Astrocyte (in vitro differentiated cells and primary cell): ENCODE measurements around the gene TIMM10B. TPM values are rescaled to one million over a fixed set of nuclear protein-coding genes. Genes with fewer than 3 reads are reported as not detected.

Experiments used
- DNase-seq: peaks from one replicate; pipeline ENCODE4 v3.0.0-alpha.2; 2010; ENCODE audit warnings: low read depth
- FAIRE-seq: peaks from 2 replicates; lab custom pipeline; 2011; peaks lifted over from hg19 to GRCh38; lab: Jason Lieb, UNC
- H2AFZ ChIP-seq: 2 replicates; pipeline ENCODE4 v1.6.0; 2012; ENCODE audit warnings: low read depth, low read length, inconsistent platforms
- H3K27ac ChIP-seq: 2 replicates; pipeline ENCODE4 v1.5.1; 2011; ENCODE audit warnings: low read depth, low read length, inconsistent platforms
- H3K27me3 ChIP-seq: 2 replicates; pipeline ENCODE4 v1.6.0; 2011; ENCODE audit warnings: low read length, inconsistent platforms; ENCODE audit not compliant: insufficient read depth
- H3K36me3 ChIP-seq: 2 replicates; pipeline ENCODE4 v1.5.1; 2011; ENCODE audit warnings: low read length, inconsistent platforms; ENCODE audit not compliant: insufficient read depth
- H3K4me1 ChIP-seq: 2 replicates; pipeline ENCODE4 v1.5.1; 2011; ENCODE audit warnings: low read length, inconsistent platforms; ENCODE audit not compliant: insufficient read depth
- H3K4me2 ChIP-seq: 2 replicates; pipeline ENCODE4 v1.6.0; 2012; ENCODE audit warnings: low read length, inconsistent platforms
- H3K4me3 ChIP-seq: 2 replicates; pipeline ENCODE4 v1.5.1; 2011; ENCODE audit warnings: low read depth, mild to moderate bottlenecking, low read length, inconsistent platforms; ENCODE audit not compliant: insufficient read depth
- H3K79me2 ChIP-seq: 2 replicates; pipeline ENCODE4 v1.6.0; 2012; ENCODE audit warnings: mild to moderate bottlenecking, low read length, inconsistent platforms; ENCODE audit not compliant: insufficient read depth
- H3K9ac ChIP-seq: 2 replicates; pipeline ENCODE4 v1.6.0; 2012; ENCODE audit warnings: mild to moderate bottlenecking, low read length, inconsistent platforms
- H3K9me3 ChIP-seq: 2 replicates; pipeline ENCODE4 v1.5.1; 2012; ENCODE audit warnings: low read depth, mild to moderate bottlenecking, low read length, inconsistent platforms; ENCODE audit not compliant: insufficient read depth
- H4K20me1 ChIP-seq: 2 replicates; pipeline ENCODE4 v1.6.0; 2012; ENCODE audit warnings: low read length, inconsistent platforms; ENCODE audit not compliant: insufficient read depth
- H3K27ac Mint-ChIP-seq: one replicate; pipeline ENCODE4 v1.8.0; 2021; ENCODE audit warnings: mild to moderate bottlenecking, mixed read lengths; ENCODE audit not compliant: unreplicated experiment
- H3K27me3 Mint-ChIP-seq: one replicate; pipeline ENCODE4 v1.8.0; 2021; ENCODE audit warnings: low read depth, mixed read lengths; ENCODE audit not compliant: unreplicated experiment
- H3K36me3 Mint-ChIP-seq: one replicate; pipeline ENCODE4 v1.8.0; 2021; ENCODE audit warnings: low read depth, mixed read lengths; ENCODE audit not compliant: unreplicated experiment
- H3K4me1 Mint-ChIP-seq: one replicate; pipeline ENCODE4 v1.8.0; 2021; ENCODE audit warnings: low read depth, mixed read lengths; ENCODE audit not compliant: unreplicated experiment
- H3K4me3 Mint-ChIP-seq: one replicate; pipeline ENCODE4 v1.8.0; 2021; ENCODE audit warnings: mild to moderate bottlenecking, moderate library complexity, mixed read lengths; ENCODE audit not compliant: unreplicated experiment
- H3K9me3 Mint-ChIP-seq: one replicate; pipeline ENCODE4 v1.8.0; 2021; ENCODE audit warnings: mild to moderate bottlenecking, mixed read lengths; ENCODE audit not compliant: unreplicated experiment
- EZH2 ChIP-seq: IDR thresholded peaks from 2 replicates; pipeline ENCODE4 v1.6.1; 2012; ENCODE audit warnings: mild to moderate bottlenecking, low read length, inconsistent platforms; ENCODE audit not compliant: insufficient read depth
- total RNA-seq: library from RNA; stranded (reverse); gene quantifications from 2 replicates; pipeline ENCODE4 v1.2.1, GENCODE V29; 2021
- TF ChIP-seq, protein P1 (sequence below): IDR thresholded peaks from 2 replicates; pipeline ENCODE4 v1.5.1; 2011; ENCODE audit warnings: low read depth, mild to moderate bottlenecking, inconsistent platforms, low read length, moderate library complexity; ENCODE audit not compliant: insufficient read depth

The TIMM10B gene
- total RNA-seq, 1 donor from 2014 or later = 35.2 TPM

DNA sequence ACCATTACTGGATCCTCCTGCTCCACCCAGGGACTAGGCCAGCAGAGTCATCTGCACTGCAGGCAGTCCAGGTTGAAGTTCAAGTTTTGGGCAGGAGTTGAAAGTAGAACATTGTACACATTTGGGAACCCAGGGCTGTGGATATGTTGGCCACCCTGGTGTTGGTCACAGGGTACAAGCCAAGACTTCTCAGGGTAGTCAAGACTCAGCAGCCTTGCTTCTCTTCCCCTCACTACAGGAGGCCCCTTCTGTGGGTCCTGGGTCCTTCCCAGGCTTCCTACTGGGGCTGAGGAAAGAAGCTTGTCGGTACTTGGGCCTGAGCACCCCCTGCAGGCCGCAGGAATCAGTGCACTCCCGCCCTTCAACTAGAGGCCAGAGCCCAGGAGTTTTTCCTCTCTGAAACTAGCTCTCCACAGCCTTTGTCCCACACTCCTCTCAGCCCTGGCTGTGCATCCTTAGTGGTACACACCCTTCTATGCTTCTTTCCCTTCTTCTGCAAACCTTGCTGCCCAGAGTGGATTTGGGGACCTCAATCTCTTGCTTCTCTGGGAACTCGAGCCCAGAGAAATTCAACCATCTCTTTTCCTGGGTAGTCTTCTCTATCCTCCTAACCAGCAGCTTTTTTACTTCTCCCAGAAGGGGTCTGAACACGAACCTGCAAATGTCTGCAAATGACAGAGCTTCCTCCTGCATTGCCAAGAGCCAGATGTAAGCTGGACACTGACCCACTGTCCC lies 37.9 kb upstream of the TIMM10B start:
- H3K79me2 ChIP-seq = no peaks in the 10 kb centered on the region
- peaks cover 6% of the 10 kb centered on the region for H3K4me1 Mint-ChIP-seq
- no peak overlapping the region for H3K4me3 ChIP-seq
- H3K9ac ChIP-seq = no peak overlapping the region
- no peaks in the 10 kb centered on the region for H3K36me3 ChIP-seq
- H3K9me3 ChIP-seq = no peaks in the 10 kb centered on the region
- FAIRE-seq (no peak), DNase-seq (peak; percentile 14)
- H2AFZ ChIP-seq = no peak overlapping the region
- H3K27me3 ChIP-seq = no peaks in the 10 kb centered on the region
- H3K9me3 Mint-ChIP-seq = no peaks in the 10 kb centered on the region
- no peaks in the 10 kb centered on the region for H3K4me1 ChIP-seq
- no peaks in the 10 kb centered on the region for H3K27me3 Mint-ChIP-seq
- H3K27ac Mint-ChIP-seq = no peak overlapping the region
- peaks cover 5% of the 10 kb centered on the region for H3K36me3 Mint-ChIP-seq
- no peak overlapping the region for H3K4me2 ChIP-seq
- H4K20me1 ChIP-seq = no peaks in the 10 kb centered on the region
- TF ChIP-seq, protein P1, sequence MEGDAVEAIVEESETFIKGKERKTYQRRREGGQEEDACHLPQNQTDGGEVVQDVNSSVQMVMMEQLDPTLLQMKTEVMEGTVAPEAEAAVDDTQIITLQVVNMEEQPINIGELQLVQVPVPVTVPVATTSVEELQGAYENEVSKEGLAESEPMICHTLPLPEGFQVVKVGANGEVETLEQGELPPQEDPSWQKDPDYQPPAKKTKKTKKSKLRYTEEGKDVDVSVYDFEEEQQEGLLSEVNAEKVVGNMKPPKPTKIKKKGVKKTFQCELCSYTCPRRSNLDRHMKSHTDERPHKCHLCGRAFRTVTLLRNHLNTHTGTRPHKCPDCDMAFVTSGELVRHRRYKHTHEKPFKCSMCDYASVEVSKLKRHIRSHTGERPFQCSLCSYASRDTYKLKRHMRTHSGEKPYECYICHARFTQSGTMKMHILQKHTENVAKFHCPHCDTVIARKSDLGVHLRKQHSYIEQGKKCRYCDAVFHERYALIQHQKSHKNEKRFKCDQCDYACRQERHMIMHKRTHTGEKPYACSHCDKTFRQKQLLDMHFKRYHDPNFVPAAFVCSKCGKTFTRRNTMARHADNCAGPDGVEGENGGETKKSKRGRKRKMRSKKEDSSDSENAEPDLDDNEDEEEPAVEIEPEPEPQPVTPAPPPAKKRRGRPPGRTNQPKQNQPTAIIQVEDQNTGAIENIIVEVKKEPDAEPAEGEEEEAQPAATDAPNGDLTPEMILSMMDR = peak; percentile 71
- TF ChIP-seq EZH2 = no peak
- H3K27ac ChIP-seq = no peak overlapping the region
- no peak overlapping the region for H3K4me3 Mint-ChIP-seq

DNA sequence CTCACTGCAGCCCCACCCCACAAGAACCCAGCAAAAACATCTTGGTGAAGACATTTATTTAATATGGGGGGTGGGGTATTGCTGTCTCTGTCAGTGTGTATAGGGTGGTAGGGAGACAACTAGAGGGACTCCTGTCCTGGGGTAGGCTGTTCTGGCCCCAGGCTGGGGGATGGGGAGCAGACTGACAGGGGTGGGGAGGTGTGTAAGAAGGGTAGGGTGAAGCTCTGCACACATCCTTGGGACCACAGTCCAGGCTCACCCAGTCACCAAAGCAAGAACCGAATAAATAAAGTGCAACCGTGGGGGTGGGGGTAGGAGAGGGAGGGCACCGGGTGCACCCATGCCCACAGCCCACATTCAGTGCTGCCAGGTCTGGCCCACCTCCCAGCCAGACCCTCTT lies 32.7 kb upstream of the TIMM10B start:
- Mint-ChIP-seq H3K27ac (no peak overlapping the region), H3K4me3 (no peak overlapping the region), H3K9me3 (no peaks in the 10 kb centered on the region), H3K4me1 (no peaks in the 10 kb centered on the region), H3K36me3 (peaks cover 9% of the 10 kb centered on the region), H3K27me3 (no peaks in the 10 kb centered on the region)
- Histone ChIP-seq H3K27ac (no peak overlapping the region), H3K4me2 (no peak overlapping the region), H3K27me3 (no peaks in the 10 kb centered on the region), H4K20me1 (no peaks in the 10 kb centered on the region), H3K36me3 (peaks cover 3% of the 10 kb centered on the region), H3K79me2 (no peaks in the 10 kb centered on the region), H3K9me3 (no peaks in the 10 kb centered on the region), H3K4me1 (no peaks in the 10 kb centered on the region), H2AFZ (no peak overlapping the region), H3K9ac (no peak overlapping the region), H3K4me3 (no peak overlapping the region)
- no peak for TF ChIP-seq EZH2
- TF ChIP-seq, protein P1 = no peak
- no peak for DNase-seq
- no peak for FAIRE-seq

DNA sequence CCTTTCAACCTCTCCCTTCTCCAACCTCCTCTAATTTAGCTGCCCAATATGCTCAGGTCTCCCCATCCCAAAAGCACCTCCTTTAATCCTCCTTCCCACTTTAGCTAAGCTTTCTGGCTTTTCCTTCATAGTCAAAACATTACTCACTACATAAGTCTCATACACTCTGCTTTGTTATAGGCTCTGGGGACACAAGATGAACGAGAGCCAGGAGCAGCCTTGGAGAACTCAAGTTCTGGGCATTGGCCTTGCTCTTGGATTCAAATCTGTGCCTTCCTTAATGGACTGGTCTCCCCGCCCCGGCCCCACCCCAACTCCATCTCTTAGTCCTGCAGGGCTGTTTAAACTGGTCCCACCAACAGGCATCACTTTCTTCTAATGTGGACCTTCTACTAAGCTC lies 29.1 kb upstream of the TIMM10B start:
- no peak overlapping the region for H2AFZ ChIP-seq
- no peaks in the 10 kb centered on the region for H3K79me2 ChIP-seq
- no peaks in the 10 kb centered on the region for H3K9me3 ChIP-seq
- Mint-ChIP-seq H3K27ac (no peak overlapping the region), H3K36me3 (peaks cover 15% of the 10 kb centered on the region), H3K4me1 (no peaks in the 10 kb centered on the region), H3K27me3 (no peaks in the 10 kb centered on the region), H3K4me3 (no peak overlapping the region), H3K9me3 (no peaks in the 10 kb centered on the region)
- no peak for DNase-seq
- peaks cover 11% of the 10 kb centered on the region for H3K36me3 ChIP-seq
- H4K20me1 ChIP-seq = no peaks in the 10 kb centered on the region
- H3K4me3 ChIP-seq = no peak overlapping the region
- no peak for FAIRE-seq
- no peak for TF ChIP-seq EZH2
- TF ChIP-seq, protein P1 = no peak
- H3K9ac ChIP-seq = no peak overlapping the region
- H3K4me2 ChIP-seq = no peak overlapping the region
- no peak overlapping the region for H3K27ac ChIP-seq
- H3K4me1 ChIP-seq = no peaks in the 10 kb centered on the region
- no peaks in the 10 kb centered on the region for H3K27me3 ChIP-seq
